Fibroblast of pulmonary artery (primary cell): ENCODE measurements around the gene PPP1R13L.
A peak's percentile ranks its signal among the peaks of the same experiment; 100 is the strongest.
"Not testable (repeated sequence)": the region's sequence is repeated elsewhere in the genome, so short reads cannot be mapped to it uniquely, and the experiment has no call there.

Experiments
- DNase-seq: peaks from one replicate; pipeline ENCODE4 v3.0.0-alpha.2; 2010; ENCODE audit warnings: low read depth
- H3K4me3 ChIP-seq: replicated peaks from 2 replicates; pipeline ENCODE4 v1.5.1; 2011; ENCODE audit warnings: low read depth, mild to moderate bottlenecking, control low read depth, low read length, moderate library complexity
- TF ChIP-seq, protein P1 (sequence below): IDR thresholded peaks from 2 replicates; pipeline ENCODE4 v1.5.1; 2011; ENCODE audit warnings: mild to moderate bottlenecking, control low read depth, low read length, inconsistent platforms; ENCODE audit errors: missing control alignments

The PPP1R13L gene

DNA sequence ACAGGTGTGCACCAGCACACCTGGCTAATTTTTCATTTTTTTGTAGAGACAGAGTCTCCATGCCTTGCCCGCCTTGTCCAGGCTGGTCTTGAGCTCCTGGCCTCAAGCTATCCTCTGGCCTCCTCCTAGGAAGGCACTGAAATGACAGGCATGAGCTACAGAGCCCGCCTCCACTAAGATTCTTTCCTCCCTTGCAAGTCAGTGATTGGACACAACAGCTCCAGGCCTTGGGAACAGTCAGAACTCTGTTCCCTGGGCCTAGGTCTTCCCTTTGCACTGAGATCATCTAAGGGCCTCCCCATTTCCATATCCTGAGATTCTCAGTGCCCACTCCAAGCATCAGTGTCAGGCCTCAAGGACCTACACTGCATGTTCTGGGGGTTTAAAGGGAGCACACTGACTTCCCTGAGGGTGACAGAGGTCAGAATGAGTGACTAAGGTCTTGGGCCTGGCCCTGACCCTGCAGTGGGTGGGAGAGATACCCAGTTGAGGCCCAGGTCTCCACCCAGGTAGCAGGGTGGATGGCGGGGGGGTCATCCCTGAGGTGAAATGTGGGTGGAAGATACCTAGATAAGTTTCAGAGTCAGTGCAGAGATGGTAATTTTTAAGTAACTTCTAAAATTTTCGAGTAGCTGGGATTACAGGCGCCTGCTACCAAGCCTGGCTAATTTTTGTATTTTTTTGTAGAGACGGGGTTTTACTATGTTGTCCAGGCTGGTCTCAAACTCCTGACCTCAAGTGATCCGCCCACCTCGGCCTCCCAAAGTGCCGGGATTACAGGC lies 36.2 kb upstream of the PPP1R13L start:
- peak; percentile 57 for DNase-seq
- TF ChIP-seq, protein P1, sequence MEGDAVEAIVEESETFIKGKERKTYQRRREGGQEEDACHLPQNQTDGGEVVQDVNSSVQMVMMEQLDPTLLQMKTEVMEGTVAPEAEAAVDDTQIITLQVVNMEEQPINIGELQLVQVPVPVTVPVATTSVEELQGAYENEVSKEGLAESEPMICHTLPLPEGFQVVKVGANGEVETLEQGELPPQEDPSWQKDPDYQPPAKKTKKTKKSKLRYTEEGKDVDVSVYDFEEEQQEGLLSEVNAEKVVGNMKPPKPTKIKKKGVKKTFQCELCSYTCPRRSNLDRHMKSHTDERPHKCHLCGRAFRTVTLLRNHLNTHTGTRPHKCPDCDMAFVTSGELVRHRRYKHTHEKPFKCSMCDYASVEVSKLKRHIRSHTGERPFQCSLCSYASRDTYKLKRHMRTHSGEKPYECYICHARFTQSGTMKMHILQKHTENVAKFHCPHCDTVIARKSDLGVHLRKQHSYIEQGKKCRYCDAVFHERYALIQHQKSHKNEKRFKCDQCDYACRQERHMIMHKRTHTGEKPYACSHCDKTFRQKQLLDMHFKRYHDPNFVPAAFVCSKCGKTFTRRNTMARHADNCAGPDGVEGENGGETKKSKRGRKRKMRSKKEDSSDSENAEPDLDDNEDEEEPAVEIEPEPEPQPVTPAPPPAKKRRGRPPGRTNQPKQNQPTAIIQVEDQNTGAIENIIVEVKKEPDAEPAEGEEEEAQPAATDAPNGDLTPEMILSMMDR: no peak
- no peak overlapping the region for H3K4me3 ChIP-seq

DNA sequence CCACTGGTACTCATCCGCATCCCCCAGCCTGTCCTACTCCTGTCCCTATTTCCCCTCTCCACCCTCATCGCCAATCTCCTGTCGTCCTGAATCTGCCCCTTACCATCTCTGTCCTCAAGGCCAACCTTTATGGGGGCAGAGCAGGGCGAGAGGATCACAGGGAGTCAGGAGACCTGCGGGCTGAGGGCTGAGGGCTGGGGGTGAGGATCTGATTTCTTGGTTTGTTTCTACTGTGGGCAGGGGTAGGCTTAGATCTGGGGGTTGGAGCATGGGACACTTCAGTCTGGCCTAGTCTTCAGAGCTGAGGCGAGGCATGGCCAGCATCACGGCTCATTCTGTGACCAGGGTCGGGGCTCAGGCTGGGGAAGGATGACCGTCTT lies 35.4 kb upstream of the PPP1R13L start:
- TF ChIP-seq, protein P1: no peak
- peak overlapping the region; percentile 48 for H3K4me3 ChIP-seq
- DNase-seq: no peak

DNA sequence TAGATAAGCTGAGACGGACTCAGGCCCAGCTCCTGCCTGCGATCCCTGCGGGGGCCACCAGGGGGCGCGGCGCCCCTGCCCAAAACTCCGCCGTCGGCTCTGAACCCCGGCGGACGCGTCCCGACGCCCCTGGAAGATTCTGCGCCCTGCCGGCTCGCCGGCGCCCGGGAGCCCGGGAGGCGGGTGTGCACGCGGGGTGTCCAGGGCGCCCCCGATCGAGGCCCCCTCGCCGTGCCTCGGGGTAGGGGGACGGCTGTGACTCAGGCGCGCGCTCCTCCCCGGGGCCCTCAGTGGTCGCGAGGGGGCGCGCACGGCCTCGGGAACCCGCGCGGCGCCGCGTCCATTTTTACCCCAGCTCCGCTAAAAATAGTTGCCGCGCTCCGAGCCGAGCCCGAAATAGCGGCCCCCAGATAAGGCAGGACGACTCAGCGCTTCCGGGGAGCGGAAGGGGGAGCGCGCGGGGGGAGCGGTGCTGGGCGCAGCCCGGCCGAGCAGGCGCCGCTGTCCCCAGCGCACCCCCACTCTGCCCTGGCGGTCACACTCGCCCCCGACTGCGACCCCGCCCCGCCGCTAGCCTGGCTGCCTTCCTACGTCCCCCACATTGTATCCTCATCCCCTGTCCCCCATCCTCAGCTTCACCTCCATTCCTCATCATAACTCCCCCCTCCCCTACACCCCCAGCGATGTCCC lies 34.8 kb upstream of the PPP1R13L start:
- H3K4me3 ChIP-seq: peak overlapping the region; percentile 48
- TF ChIP-seq, protein P1: peak; percentile 75
- peak; percentile 73 for DNase-seq

DNA sequence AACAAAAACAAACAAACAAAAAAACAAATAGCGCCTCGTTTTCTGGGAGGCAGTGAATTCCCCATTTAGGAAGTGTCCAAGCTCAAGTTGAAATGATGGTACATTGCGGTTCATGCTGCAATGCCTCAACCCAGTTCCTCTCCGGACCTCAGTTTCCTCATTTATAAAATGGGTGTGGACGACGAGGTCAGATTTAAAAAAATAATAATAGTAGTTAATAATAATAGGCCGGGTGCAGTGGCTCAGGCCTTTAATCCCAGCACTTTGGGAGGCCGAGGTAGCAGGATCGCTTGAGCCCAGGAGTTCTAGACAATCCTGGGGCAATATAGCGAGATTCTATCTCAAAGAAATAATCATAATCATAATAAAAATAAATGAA lies 34.3 kb upstream of the PPP1R13L start:
- TF ChIP-seq, protein P1: no peak
- peak overlapping the region; percentile 48 for H3K4me3 ChIP-seq
- no peak for DNase-seq

DNA sequence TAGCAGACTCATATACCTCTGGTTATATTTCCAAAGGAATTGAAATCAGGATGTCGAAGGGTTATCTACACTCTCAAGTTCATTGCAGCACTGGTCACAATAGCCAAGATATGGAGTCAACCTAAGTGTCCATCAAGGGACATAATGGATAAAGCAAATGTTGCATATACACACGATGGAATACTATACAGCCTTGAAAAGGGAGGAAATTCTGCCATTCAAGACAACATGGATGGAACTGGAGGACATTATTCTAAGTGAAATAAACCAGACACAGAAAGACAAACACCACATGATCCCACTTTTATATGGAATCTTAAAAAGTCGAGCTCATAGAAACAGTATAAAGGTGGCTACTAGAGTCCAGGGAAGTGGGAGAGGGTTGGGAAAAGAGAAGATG lies 32.5 kb upstream of the PPP1R13L start:
- TF ChIP-seq, protein P1: no peak
- DNase-seq: no peak
- H3K4me3 ChIP-seq: no peak overlapping the region

DNA sequence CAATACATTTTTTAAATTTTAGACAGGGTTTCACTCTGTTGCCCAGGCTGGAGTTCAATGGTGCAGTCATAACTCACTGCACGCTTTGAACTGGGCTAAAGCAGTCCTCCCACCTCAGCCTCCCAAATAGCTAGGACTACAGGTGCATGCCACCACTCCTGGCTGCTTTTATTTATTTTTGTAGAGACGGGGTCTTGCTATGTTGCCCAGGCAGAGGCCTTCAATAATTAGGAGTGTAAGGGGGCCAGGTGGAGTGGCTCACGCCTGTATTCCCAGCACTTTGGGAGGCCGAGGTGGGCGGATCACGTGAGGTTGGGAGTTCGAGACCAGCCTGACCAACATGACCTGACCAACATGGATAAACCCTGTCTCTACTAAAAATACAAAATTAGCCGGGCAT lies 27.7 kb upstream of the PPP1R13L start:
- DNase-seq: not testable (repeated sequence)

DNA sequence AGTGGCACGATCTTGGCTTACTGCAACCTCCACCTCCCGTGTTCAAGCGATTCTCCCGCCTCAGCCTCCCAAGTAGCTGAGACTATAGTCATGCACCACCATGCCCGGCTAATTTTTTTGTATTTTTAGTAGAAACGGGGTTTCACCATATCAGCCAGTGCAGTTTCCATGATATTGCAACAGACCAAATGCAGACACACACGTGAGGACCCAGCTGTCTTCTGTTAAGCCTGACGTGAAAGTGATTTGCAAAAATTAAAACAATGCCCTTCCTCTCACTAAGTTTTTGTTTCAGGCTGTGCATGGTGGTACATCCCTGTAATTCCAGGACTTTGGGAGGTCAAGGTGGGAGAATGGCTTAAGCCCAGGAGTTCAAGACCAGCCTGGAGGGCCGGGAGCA lies 26.1 kb upstream of the PPP1R13L start:
- not testable (repeated sequence) for H3K4me3 ChIP-seq
- DNase-seq: peak; percentile 77

More for the DNA sequence above, 27.7 kb upstream of the PPP1R13L start:
- not testable (repeated sequence) for H3K4me3 ChIP-seq

DNA sequence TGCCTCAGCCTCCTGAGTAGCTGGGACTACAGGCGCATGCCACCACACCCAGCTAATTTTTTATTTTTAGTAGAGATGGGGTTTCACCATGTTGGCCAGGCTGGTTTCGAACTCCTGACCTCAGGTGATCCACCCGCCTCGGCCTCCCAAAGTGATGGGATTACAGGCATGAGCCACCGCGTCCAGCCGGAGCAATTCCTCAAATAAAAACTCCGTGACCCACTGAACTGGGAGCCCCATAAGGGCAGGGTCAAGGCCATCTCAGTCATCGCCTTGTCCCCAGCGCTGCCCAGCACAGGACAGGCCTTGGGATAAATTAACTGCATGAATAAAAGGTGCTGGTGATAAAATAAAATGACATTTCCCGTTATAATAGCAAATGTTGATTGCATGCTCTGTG lies 25.0 kb upstream of the PPP1R13L start:
- H3K4me3 ChIP-seq, DNase-seq: not testable (repeated sequence)
